H9 (cell line): ENCODE measurements around the gene DLG2. TPM values are rescaled to one million over a fixed set of nuclear protein-coding genes. Genes with fewer than 3 reads are reported as not detected.

ENCODE experiments used
- DNase-seq: peaks from one replicate; pipeline ENCODE4 v3.0.0-alpha.2; 2017
- H2AFZ ChIP-seq: one replicate; pipeline ENCODE4 v1.6.1; 2013; ENCODE audit warnings: mild to moderate bottlenecking, low read length, control low read depth, moderate library complexity
- H2AK5ac ChIP-seq: 2 replicates; pipeline ENCODE4 v1.6.1; 2013; ENCODE audit warnings: low read length, control low read depth, mixed read lengths; ENCODE audit not compliant: insufficient read length
- H2BK120ac ChIP-seq: one replicate; pipeline ENCODE4 v1.6.1; 2013; ENCODE audit warnings: low read depth, mild to moderate bottlenecking, low read length, control low read depth, inconsistent platforms; ENCODE audit not compliant: poor library complexity, severe bottlenecking
- H2BK12ac ChIP-seq: 2 replicates; pipeline ENCODE4 v1.6.1; 2013; ENCODE audit warnings: low read length, control low read depth, mixed read lengths, low read depth; ENCODE audit not compliant: insufficient read length
- H2BK15ac ChIP-seq: 2 replicates; pipeline ENCODE4 v1.6.1; 2013; ENCODE audit warnings: low read depth, low read length, control low read depth
- H2BK20ac ChIP-seq: one replicate; pipeline ENCODE4 v1.6.1; 2013; ENCODE audit warnings: low read depth, mild to moderate bottlenecking, low read length, control low read depth, inconsistent platforms; ENCODE audit not compliant: poor library complexity, severe bottlenecking
- H2BK5ac ChIP-seq: 2 replicates; pipeline ENCODE4 v1.6.1; 2013; ENCODE audit warnings: low read length, control low read depth, mixed read lengths; ENCODE audit not compliant: insufficient read length
- H3K14ac ChIP-seq: 2 replicates; pipeline ENCODE4 v1.6.1; 2013; ENCODE audit warnings: low read length, control low read depth; ENCODE audit not compliant: insufficient read depth
- H3K18ac ChIP-seq: 2 replicates; pipeline ENCODE4 v1.6.1; 2013; ENCODE audit warnings: low read depth, mild to moderate bottlenecking, mixed read lengths, low read length, control low read depth; ENCODE audit not compliant: insufficient read length
- H3K23ac ChIP-seq: 2 replicates; pipeline ENCODE4 v1.6.1; 2013; ENCODE audit warnings: low read length, control low read depth, mixed read lengths, low read depth; ENCODE audit not compliant: insufficient read length
- H3K23me2 ChIP-seq: 2 replicates; pipeline ENCODE4 v1.6.1; 2013; ENCODE audit warnings: low read depth, mild to moderate bottlenecking, mixed read lengths, low read length, control low read depth; ENCODE audit not compliant: insufficient read length, poor library complexity, severe bottlenecking
- H3K27ac ChIP-seq: 2 replicates; pipeline ENCODE4 v1.5.1; 2013; ENCODE audit warnings: low read length, control low read depth, mixed read lengths, low read depth; ENCODE audit not compliant: insufficient read length
- H3K27me3 ChIP-seq: 2 replicates; pipeline ENCODE4 v1.6.1; 2013; ENCODE audit warnings: low read length, control low read depth, inconsistent platforms; ENCODE audit not compliant: insufficient read depth
- H3K4ac ChIP-seq: 2 replicates; pipeline ENCODE4 v1.6.1; 2013; ENCODE audit warnings: low read depth, mild to moderate bottlenecking, control low read depth, inconsistent platforms, low read length, moderate library complexity
- H3K4me1 ChIP-seq: 2 replicates; pipeline ENCODE4 v1.6.1; 2013; ENCODE audit warnings: low read length, control low read depth, inconsistent platforms; ENCODE audit not compliant: insufficient read depth
- H3K4me2 ChIP-seq: 2 replicates; pipeline ENCODE4 v1.6.1; 2013; ENCODE audit warnings: low read length, control low read depth, mixed read lengths; ENCODE audit not compliant: insufficient read length, insufficient read depth
- H3K56ac ChIP-seq: 2 replicates; pipeline ENCODE4 v1.6.1; 2013; ENCODE audit warnings: low read depth, mild to moderate bottlenecking, mixed read lengths, low read length, control low read depth; ENCODE audit not compliant: insufficient read length
- H3K79me1 ChIP-seq: 2 replicates; pipeline ENCODE4 v1.6.1; 2013; ENCODE audit warnings: low read depth, mild to moderate bottlenecking, moderate library complexity, low read length, control low read depth, inconsistent platforms; ENCODE audit not compliant: insufficient read depth, poor library complexity, severe bottlenecking
- H3K79me2 ChIP-seq: 2 replicates; pipeline ENCODE4 v1.6.1; 2013; ENCODE audit warnings: low read length, control low read depth, inconsistent platforms; ENCODE audit not compliant: insufficient read depth
- H3K9ac ChIP-seq: 2 replicates; pipeline ENCODE4 v1.6.1; 2013; ENCODE audit warnings: low read length, control low read depth, mixed read lengths; ENCODE audit not compliant: insufficient read length; ENCODE audit errors: extremely low read depth
- H3K9me3 ChIP-seq: one replicate; pipeline ENCODE4 v1.6.1; 2013; ENCODE audit warnings: low read depth, low read length, inconsistent platforms; ENCODE audit not compliant: control insufficient read depth
- H3T11ph ChIP-seq: one replicate; pipeline ENCODE4 v1.6.1; 2013; ENCODE audit warnings: mild to moderate bottlenecking, low read length, control low read depth, inconsistent platforms
- H4K20me1 ChIP-seq: one replicate; pipeline ENCODE4 v1.6.1; 2013; ENCODE audit not compliant: control insufficient read depth, insufficient read length, insufficient read depth
- H4K5ac ChIP-seq: 2 replicates; pipeline ENCODE4 v1.6.1; 2013; ENCODE audit warnings: low read depth, mild to moderate bottlenecking, mixed read lengths, low read length, control low read depth; ENCODE audit not compliant: insufficient read length
- H4K8ac ChIP-seq: replicated peaks from 2 replicates; pipeline ENCODE4 v1.6.1; 2013; ENCODE audit warnings: low read length, control low read depth, mixed read lengths, low read depth; ENCODE audit not compliant: insufficient read length
- H4K91ac ChIP-seq: 2 replicates; pipeline ENCODE4 v1.6.1; 2013; ENCODE audit warnings: low read depth, mild to moderate bottlenecking, moderate library complexity, mixed read lengths, low read length, control low read depth; ENCODE audit not compliant: insufficient read length
- H3K27ac Mint-ChIP-seq, 3 experiments: 2 replicates in 2 of 3; 3 replicates in 1 of 3; pipeline ENCODE4 v1.8.0; 2020 to 2021; ENCODE audit warnings: mixed read lengths in 3 of 3, mild to moderate bottlenecking in 1 of 3, moderate library complexity in 1 of 3
- H3K27me3 Mint-ChIP-seq: 2 replicates; pipeline ENCODE4 v1.8.0; 2021; ENCODE audit warnings: low read depth, mild to moderate bottlenecking, moderate library complexity, mixed read lengths
- H3K36me3 Mint-ChIP-seq, 3 experiments: 2 replicates in 2 of 3; 3 replicates in 1 of 3; pipeline ENCODE4 v1.8.0; 2020 to 2021; ENCODE audit warnings: low read depth in 3 of 3, mixed read lengths in 3 of 3; ENCODE audit not compliant: insufficient read depth in 1 of 3
- H3K4me1 Mint-ChIP-seq, 2 experiments: 2 replicates each; pipeline ENCODE4 v1.8.0; 2020; ENCODE audit warnings: mixed read lengths in 2 of 2
- H3K4me3 Mint-ChIP-seq, 2 experiments: 2 replicates in 1 of 2; 3 replicates in 1 of 2; pipeline ENCODE4 v1.8.0; 2020 to 2021; ENCODE audit warnings: mild to moderate bottlenecking in 2 of 2, mixed read lengths in 2 of 2, moderate library complexity in 1 of 2
- H3K9me3 Mint-ChIP-seq, 2 experiments: 2 replicates in 1 of 2; 3 replicates in 1 of 2; pipeline ENCODE4 v1.8.0; 2020; ENCODE audit warnings: mild to moderate bottlenecking in 2 of 2, mixed read lengths in 2 of 2, moderate library complexity in 1 of 2
- WGBS: extraction: QIAGEN DNeasy Blood & Tissue Kit; methylation state at CpG from one replicate; pipeline ENCODE4 v1.1.7; 2013; ENCODE audit warnings: missing lambda C conversion rate, low lambda C conversion rate, mixed read lengths; ENCODE audit not compliant: insufficient read length; ENCODE audit errors: extremely low coverage; 5-methylcytosine and 5-hydroxymethylcytosine counted together
- total RNA-seq: library from RNA; stranded (reverse); gene quantifications from 2 replicates; pipeline ENCODE4 v1.2.1, GENCODE V29; 2021
- TF ChIP-seq, protein P1 (sequence below): fragments of 200-600 bp; sonication (generic); conservative IDR thresholded peaks from 3 replicates; pipeline ENCODE4 v1.8.0; 2021; ENCODE audit warnings: antibody characterized with exemption, mild to moderate bottlenecking

Gene DLG2
- total RNA-seq, 1 experiment from 2014 or later, result 8.0 TPM

DNA sequence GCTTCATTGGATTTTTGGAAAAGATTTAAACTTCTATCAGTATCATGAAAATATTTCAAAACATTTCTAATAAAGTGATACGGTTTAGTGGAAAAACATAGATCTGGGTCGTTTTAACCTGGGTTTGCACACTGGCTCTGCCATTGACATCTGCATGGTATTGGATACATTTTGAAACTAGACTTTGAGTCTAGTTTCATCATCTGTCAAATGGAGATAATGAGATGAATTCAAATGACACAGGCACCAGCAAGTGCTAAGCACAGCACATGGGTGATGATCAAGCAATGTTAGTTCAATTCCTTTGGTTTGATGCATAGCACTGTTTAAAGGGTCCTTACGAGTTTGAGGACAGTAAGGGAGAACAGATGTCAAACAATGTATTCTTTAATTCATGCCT is 1522.0 kb downstream of the DLG2 start:
- H3K36me3 Mint-ChIP-seq, result no peaks in the 10 kb centered on the region
- Histone ChIP-seq H3K27ac (no peak overlapping the region), H3K23me2 (no peaks in the 10 kb centered on the region), H2BK5ac (no peak overlapping the region), H3K9me3 (no peaks in the 10 kb centered on the region), H2BK20ac (no peak overlapping the region), H3K4ac (no peak overlapping the region), H4K5ac (no peak overlapping the region), H2AFZ (no peak overlapping the region), H3K23ac (no peak overlapping the region), H4K8ac (no peak overlapping the region), H4K91ac (no peak overlapping the region), H4K20me1 (no peaks in the 10 kb centered on the region), H3K79me1 (no peaks in the 10 kb centered on the region), H3K56ac (no peak overlapping the region), H2BK15ac (no peak overlapping the region), H2BK12ac (no peak overlapping the region), H3K79me2 (no peaks in the 10 kb centered on the region), H3K4me1 (no peaks in the 10 kb centered on the region), H3K4me2 (no peak overlapping the region), H3T11ph (no peak overlapping the region), H2BK120ac (no peak overlapping the region), H3K9ac (no peak overlapping the region), H2AK5ac (no peak overlapping the region), H3K14ac (no peak overlapping the region), H3K27me3 (no peaks in the 10 kb centered on the region), H3K18ac (no peak overlapping the region)
- no peaks in the 10 kb centered on the region for H3K27me3 Mint-ChIP-seq
- H3K4me1 Mint-ChIP-seq, result peaks cover 4 to 5% of the 10 kb centered on the region in 2 experiments; a peak in 3 of 4 replicates
- no peak overlapping the region for H3K27ac Mint-ChIP-seq
- H3K9me3 Mint-ChIP-seq, result no peaks in the 10 kb centered on the region
- WGBS, result no CpG with 5 or more reads among the region's 3 CpGs
- TF ChIP-seq, protein P1, sequence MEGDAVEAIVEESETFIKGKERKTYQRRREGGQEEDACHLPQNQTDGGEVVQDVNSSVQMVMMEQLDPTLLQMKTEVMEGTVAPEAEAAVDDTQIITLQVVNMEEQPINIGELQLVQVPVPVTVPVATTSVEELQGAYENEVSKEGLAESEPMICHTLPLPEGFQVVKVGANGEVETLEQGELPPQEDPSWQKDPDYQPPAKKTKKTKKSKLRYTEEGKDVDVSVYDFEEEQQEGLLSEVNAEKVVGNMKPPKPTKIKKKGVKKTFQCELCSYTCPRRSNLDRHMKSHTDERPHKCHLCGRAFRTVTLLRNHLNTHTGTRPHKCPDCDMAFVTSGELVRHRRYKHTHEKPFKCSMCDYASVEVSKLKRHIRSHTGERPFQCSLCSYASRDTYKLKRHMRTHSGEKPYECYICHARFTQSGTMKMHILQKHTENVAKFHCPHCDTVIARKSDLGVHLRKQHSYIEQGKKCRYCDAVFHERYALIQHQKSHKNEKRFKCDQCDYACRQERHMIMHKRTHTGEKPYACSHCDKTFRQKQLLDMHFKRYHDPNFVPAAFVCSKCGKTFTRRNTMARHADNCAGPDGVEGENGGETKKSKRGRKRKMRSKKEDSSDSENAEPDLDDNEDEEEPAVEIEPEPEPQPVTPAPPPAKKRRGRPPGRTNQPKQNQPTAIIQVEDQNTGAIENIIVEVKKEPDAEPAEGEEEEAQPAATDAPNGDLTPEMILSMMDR, result no peak
- no peak overlapping the region for H3K4me3 Mint-ChIP-seq
- DNase-seq, result no peak
